ENCODE measurements around the gene NAA30.
"Not testable (repeated sequence)": the region's sequence is repeated elsewhere in the genome, so short reads cannot be mapped to it uniquely, and the experiment has no call there.

Gene NAA30
- total RNA-seq: 58.1 to 61.3 reads per million in 2 donors

DNA sequence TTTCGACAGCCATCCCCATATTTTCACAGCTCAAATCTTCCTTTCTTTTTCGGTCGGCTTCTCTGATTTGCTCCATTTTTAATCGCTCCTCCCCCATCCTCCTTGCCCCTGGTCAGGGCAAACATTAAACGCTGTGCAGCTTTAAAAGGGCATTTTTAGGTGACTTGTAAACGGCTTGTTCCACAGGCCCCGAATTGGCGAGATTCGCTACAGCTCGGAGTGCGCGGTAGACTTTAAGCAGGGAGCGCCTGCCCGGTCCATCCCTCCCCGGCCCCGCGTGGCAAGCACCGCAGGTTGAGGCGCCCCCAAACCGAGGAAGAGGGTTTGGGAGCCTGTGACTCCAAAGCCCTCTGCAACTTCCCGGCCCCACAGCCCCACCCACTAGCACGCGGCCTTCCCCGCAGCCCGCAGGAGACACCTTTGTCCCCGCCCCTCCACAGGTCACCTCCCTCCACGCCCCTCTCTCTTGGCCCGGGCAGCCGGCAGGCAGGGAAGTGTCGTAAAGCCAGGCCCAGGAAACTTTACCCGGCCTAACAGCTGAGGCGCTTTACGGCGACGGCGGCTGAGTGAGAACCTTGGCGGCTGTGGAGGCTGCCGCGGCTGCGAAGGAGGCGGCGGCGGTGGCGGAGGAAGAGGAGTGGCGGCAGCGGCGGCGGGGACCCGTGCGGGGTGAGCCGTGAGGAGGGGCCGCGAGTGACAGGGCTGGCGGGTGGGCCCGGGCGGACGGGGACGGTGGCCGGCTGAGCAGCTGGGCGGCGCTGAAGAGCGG lies at the start of gene NAA30:
Gene NAA30 (plus strand): TSS at position 550 of the 769 bp plus-strand sequence. CDS start 372 bp downstream, outside the sequence.
- peak; percentile 91 for DNase-seq

DNA sequence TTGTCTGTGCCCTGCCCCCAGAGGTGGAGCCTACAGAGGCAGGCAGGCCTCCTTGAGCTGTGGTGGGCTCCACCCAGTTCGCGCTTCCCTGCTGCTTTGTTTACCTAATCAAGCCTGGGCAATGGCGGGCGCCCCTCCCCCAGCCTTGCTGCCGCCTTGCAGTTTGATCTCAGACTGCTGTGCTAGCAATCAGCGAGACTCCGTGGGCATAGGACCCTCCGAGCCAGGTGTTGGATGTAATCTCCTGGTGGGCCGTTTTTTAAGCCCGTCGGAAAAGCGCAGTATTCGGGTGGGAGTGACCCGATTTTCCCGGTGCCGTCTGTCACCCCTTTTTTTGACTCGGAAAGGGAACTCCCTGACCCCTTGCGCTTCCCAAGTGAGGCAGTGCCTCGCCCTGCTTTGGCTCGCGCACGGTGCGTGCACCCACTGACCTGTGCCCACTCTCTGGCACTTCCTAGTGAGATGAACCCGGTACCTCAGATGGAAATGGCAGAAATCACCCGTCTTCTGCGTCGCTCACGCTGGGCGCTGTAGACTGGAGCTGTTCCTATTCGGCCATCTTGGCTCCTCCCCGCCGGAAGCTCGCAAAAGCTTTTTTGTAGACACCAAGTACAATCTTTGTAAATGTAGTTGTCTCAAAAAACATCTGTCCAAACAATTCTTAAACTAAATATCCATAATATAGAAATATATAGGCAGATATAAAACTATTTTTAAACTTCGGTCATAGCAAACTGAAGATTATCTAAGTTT lies 46.7 kb upstream of the NAA30 start:
- DNase-seq: not testable (repeated sequence)

DNA sequence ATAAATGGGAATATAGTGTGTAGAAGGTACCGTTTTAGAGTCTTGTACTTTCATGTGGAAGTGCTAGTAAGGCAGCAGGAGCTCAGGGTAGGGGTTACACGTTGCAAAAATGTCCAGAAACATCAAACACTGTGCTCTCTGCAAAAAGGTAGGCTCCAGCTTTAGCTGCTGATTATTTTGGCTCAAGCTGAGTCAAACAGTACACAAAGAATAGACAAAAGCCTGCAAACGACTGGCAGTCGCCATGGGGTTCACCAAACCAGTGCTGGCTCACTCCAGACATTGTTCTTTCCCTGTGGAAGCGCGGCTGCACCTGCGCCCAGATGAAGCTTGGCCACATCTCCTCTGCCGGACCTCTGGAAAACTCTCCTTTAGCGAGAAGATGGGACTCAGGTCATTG lies 45.3 kb upstream of the NAA30 start:
- no peak for DNase-seq

DNA sequence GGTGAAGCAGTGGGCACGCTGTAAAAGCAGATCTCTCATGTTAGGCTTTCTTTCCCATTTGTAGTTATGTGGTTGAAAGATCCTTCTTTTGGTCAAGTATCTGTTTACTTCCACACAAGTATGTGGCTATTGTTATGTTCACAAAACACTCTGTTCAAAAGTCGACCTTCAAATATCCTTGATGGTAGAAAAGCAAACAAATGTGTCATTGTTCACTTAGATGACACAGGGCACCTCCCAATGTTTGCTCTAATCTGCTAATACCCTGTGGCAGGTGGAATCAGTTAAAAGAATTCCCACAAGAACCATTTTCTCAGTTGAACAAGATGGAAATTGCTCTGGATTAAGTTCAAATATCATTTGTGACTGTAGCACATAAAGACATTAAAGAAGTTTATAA lies 43.6 kb upstream of the NAA30 start:
- no peak for DNase-seq

DNA sequence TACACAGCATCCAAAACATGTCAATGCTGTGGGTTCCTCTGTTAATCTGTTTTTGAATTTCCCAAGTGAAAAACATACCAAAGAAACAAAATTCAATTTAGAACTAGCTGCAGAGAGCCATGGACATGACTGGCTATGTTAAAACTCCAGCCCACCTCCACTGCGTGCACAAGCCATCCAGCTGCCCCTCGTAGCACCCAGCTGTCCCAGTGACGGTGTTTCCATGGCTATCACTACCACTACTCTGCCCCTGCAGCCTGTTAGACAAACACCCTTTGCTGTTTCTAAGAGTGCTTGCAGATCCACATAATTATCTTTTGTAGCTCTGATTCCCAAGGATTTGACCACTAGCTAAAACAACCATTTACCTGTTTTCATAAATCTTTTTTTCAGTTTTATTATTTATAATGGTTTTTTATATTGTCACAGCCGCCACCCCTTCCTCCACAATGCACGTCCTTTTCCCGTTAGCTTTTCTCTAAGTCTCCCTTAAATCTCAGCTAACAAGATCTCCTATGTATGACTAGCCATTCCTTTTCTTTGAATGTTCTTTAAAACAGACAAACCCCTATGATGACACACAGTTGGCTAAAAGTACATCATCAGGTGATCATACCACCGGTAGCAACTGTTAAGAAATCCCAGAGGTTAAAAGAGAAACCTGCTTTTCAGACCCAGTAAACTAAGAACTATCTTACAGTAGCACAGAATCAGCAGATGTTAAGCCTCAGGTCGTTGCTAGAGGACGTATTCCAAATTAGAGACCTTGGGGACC lies 37.8 kb upstream of the NAA30 start:
- DNase-seq: no peak

DNA sequence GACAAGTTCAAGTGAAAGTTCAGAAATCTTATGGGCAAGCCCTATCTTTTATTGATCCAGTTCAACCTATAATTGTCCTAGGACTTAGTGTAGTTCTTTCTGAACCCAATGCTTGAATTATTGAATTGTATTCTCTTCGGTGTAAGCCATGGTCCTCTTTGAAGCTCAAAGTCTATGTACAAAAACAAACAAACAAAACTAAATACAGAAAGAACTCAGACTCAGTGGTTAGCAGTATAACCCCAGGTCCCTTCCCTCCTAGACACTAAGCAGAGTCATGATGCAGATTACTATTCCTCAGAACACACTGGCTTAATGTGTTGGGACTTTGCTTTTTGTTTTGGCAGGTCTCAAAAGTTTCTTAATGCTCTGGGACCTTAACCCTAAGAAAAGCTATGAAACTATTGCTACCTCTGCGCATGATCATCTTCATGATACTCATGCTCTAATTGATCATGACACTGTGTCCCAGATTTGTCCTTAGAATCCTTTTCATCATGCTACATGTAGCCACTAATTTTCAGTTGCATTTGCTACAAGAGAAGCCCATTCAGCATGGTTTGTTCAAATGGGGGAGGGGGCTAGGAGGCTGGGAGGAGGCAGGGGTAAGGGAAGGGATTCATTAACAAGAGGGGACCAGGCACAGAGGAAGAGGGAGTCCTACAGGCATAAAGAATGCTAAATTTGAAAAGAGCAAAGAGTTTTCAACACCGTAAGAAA lies 35.1 kb upstream of the NAA30 start:
- DNase-seq: no peak

DNA sequence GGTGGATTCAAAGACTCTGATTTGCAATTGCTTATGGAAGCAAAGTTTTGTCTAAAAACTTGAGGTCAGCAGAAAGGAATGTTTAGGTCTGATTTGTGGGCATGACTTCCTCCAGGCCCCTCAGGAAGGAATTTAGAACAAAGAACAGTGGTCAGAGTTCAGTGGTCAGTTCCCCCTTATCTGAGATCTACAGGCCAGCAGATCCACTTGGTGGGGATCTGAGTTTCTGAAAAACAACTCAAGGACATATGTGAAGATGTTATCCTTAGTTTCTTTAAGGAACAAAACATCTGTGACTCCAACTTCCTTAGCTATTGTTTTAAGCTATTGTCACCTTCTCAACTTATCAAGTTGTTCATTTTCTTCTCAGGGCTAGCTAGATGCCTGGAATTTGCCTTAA lies 28.0 kb upstream of the NAA30 start:
- no peak for DNase-seq

DNA sequence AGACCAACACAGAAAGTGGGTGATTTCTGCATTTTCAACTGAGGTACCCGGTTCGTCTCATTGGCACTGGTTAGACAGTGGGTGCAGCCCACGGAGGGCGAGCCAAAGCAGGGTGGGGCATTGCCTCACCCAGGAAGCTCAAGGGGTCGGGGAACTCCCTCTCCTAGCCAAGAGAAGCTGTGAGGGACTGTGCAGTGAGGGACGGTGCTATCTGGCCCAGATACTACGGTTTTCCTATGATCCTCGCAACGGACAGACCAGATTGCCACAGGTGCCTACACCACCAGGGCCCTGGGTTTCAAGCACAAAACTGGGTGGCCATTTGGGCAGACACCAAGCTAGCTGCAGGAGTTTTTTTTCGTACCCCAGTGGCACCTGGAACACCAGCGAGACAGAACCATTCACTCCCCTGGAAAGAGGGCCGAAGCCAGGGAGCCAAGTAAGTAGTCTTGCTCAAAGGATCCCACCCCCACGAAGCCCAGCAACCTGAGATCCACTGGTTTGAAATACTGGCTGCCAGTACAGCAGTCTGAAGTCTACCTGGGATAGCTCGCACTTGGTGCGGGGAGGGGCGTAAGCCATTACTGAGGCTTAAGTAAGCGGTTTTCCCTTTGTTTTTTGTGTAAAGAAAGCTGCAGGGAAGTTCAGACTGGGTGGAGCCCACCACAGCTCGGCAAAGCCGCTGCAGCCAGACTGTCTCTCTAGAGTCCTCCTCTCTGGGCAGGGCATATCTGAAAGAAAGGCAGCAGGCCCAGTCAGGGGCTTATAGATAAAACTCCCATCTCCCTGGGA lies 25.5 kb upstream of the NAA30 start:
- DNase-seq: no peak

DNA sequence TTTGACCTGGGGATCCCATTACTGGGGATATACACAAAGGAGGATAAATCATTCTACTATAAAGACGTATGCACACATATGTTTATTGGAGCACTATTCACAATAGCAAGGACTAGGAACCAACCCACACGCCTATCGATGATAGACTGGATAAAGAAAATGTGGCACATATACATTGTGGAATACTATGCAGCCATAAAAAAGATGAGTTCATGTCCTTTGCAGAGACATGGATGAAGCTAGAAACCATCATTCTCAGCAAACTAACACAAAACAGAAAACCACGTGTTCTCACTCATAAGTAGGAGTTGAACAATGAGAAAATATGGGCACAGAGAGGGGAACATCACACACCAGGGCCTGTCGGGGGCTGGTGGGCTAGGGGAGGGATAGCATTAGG lies 20.2 kb upstream of the NAA30 start:
- not testable (repeated sequence) for DNase-seq

DNA sequence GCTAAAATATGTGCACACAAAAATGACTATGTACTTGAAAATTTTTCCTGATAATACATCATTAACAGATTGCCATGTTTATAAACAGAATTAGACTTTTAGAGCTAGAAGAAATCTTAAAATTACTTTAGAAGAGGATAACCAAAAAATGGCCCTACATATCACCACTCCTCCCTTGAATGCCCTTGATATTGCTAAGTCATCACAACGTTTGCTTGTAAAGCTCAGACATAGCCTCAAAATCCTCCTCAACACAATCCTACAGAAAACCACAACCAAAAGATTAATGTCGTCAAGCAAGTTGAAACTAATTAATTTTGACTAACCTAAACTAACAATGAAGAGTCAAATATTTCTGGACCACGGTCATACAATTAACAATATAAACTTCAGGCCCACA lies 19.4 kb upstream of the NAA30 start:
- no peak for DNase-seq

DNA sequence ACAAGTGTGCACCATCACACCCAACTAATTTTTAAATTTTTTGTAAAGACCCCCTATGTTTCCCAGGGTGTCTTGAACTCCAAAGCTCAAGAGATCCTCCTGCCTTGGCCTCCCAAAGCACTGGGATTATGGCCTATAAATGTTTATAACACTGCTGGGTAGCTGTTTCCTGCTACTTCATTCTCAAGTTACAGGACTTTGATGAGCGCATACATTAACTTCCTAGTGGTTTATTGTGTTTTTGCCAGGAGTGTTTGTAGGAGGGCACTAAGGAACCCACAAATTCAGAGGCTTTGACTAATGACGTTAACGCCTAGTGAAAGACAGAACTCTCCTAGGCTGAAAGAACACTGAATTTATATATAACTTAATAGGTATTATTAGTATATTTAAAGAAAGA lies 15.2 kb upstream of the NAA30 start:
- no peak for DNase-seq

DNA sequence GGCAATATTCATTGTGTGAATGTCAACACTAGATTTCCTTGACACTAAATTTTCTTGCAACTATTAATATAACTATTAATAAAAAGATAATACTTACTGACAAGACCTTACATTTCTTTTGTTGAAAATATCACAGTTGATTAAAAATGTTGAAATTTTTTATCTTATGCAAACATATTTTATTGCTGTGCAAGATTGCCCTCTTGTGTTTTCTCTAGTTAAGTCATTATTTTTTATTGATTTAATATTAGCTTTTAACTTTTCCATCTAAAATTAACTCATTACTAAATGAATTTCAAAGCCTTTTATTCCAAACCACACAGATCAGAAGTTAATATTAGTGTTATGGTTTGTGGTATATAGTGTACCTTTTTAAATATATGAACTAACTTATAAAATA lies 11.7 kb upstream of the NAA30 start:
- DNase-seq: no peak

DNA sequence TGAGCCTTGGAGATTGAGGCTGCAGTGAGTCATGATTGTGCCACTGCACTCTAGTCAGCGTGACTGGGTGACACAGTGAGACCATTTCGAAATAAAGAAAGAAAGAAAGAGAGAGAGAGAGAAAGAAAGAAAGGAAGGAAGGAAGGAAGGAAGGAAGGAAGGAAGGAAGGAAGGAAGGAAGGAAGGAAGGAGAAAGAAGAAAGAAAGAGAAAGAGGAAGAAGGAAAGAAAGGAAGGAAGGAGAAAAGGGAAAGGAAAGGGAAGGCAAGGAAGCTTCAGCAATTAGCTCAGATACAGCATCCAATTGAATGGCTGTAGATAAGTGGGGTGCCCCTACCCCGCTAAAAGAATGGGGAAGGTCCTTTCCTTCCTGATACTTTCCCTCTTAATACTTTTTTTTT lies 9.5 kb upstream of the NAA30 start:
- no peak for DNase-seq

DNA sequence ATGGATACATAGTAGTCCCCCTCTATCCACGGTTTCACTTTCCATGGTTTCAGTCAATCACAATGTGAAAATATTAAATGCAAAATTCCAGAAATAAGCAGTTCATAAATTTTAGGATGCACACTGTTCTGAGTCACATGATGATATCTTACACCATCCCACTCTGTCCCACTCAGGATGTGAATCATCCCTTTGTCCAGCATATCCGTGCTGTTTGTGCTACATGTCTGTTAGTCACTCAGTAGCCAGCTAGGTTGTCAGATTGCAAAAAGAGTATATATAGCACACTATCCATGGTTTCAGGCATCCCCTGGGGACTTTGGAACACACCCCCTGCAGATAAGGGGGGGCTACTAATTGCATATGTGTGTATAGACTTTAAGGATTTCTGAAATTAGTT lies 8.1 kb upstream of the NAA30 start:
- no peak for DNase-seq

DNA sequence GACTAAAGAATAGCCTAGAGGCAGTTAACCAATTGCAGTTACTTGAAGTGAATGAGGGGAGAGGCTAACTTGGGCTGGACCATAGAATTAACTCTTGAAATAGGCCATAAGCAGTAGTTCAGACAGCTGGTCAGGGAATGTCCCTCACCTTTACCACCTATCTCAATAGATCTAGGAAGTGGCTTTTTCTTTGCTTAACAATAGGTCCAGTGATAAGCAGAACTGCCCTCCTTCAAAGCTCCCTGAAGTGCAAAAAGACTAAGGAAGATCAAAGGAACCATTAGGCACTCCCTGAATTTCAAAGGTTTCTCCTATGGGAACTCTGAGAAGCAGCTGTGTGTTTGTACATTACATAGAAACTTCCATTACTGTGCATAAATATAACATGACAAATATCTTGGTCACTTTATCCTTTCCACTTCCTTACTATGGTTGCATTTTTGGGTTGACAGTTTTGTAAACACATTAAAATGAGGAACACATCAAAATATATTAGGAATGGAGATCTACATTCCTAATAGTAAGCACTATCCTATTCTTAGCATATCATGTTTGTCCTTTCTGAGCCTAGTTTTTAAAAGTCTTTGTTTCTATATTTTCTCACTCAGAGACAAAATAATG lies 7.2 kb upstream of the NAA30 start:
- DNase-seq: no peak

DNA sequence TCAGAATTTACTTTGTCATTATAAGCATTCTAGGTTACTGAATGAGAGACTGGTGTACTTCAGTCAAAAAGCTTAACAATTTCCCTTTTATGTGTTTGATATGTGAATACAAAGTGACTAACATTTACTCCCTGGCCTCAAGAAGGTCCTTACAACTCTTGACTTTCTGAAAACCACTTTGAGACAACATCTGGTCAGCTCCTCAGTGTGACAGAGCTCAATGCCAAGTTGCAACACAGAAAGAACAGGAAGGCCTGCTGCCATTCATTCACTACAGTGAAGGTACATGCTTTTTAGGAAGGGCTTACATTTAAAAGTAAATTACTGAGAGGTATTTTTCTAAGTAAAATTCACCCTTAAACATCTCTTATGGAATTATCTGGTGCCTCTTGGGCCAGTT lies 2.3 kb upstream of the NAA30 start:
- no peak for DNase-seq

DNA sequence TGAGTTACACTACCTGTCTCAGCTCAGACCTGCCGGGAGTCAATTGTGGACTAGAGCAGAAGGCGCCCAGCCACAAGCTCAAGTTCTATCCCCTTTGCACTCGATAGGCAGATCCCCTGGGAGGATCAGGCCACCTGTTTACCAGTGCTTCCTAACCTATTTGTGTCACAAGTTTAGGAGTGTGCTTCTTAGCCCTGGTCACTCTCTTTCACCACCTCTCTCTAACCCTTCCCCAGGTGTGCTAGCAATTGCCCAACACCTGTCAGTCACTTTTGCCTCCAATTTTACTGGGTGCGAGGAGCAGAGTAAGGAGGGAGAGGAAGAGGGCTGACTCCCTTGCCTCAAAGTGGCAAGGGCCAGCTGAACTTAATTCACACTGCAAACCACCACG lies 745 bp upstream of the NAA30 start:
- no peak for DNase-seq

DNA sequence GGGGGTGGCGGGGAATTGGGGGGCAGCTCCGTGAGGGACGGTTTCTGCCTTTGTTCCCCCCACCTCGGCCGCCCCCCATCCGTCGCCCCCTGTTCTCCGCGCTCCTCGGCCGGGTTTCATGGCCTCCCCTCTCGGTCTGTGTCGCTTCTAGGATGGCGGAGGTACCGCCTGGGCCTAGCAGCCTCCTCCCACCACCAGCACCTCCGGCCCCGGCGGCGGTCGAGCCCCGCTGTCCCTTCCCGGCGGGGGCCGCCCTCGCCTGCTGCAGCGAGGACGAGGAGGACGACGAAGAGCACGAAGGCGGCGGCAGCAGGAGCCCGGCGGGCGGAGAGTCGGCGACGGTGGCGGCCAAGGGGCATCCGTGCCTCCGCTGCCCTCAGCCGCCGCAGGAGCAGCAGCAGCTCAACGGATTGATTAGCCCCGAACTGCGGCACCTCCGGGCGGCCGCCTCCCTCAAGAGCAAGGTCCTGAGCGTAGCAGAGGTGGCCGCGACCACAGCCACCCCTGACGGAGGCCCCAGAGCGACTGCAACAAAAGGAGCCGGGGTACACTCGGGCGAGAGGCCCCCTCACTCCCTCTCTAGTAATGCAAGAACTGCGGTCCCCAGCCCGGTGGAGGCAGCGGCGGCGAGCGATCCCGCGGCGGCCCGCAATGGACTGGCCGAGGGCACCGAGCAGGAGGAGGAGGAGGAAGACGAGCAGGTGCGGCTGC lies 575 bp downstream of the NAA30 start:
- peak; percentile 28 for DNase-seq

DNA sequence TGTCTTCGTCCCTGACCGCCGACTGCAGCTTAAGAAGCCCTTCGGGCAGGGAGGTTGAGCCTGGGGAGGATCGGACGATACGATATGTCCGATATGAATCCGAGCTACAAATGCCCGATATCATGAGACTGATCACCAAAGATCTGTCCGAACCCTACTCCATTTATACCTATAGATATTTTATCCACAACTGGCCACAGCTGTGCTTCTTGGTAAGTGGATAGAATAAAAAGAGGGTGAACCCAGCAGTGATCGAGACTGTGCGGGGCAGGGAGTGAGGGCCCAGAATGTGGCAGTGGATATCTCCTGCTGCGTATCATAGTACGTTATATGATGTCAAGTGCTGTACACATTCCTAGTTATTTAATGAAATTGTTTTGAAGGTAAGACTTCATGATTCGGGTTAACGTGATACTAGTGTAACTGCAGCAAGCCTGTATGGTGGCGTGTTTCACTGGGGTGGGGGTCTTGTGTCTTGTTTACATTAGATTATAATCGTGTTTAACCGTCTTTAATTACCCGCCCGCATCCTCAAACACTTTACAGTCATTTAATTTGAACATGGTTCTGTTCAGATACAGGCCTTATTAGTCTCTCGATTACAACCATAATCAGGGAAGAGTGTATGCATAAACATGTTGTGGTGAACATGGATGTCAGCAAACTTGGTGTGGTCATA lies 1.3 kb downstream of the NAA30 start:
- no peak for DNase-seq

DNA sequence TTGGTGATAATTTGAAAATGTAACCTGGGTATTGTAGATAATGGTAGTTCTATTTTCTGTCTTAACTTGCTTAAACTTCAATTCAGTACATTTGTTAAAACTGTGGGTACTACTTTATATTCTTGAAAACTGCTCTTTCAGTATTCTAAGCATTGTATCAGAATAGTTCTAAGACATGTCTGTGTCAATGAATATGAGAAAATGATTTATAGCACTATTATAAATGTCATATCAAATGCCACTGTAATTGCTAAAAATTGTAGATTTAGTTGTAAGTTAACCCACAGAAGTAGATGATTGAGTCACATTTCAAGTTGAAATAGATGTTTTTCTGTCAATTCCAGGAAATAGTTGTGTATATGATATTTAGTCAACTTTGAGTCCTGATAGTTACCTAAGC lies 2.4 kb downstream of the NAA30 start:
- no peak for DNase-seq

All from T-helper 9 cell (primary cell).